Measurements from ENCODE around the gene RUNX1.

GRCh38 chr21:34923626-34924025, 125.5 kb downstream of the RUNX1 start:
- TF ChIP-seq CTCF (IDR thresholded peaks at IDR 0.05; ENCODE audit: low read depth, low read length) (no peak), EZH2phosphoT487 (IDR thresholded peaks at IDR 0.05; ENCODE audit: low read depth) (no peak)
